RKO (cell line): ENCODE data around the gene COG7.
"Not testable (repeated sequence)": the region's sequence is repeated elsewhere in the genome, so short reads cannot be mapped to it uniquely, and the experiment has no call there.

Experiments used
- DNase-seq: peaks from one replicate; pipeline ENCODE4 v3.0.0-alpha.2; 2016; ENCODE audit warnings: low spot score

The COG7 gene

GRCh38 chr16:23469814-23470213 lies 16.8 kb upstream of the COG7 start:
- DNase-seq, result peak; percentile 16

GRCh38 chr16:23466162-23466885 lies 13.3 kb upstream of the COG7 start:
- peak; percentile 96 for DNase-seq

DNA sequence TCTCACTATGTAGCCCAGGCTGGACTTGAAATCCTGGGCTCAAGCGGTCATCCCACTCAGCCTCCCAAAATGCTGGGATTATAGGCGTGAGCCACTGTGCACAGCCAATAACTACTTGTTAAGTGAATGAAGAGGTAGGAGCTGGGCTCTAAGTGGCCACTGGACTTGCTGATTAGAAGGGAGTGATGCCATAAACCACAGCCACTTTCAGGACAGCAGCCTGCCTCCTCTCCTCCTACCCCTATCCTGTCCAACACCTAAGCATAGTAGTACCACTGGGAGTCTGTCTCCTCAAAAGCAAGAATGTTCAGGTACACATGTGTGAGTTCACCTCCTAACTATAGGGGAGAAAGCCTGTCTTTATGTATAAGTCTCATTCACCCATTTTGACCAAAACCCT lies 12.2 kb upstream of the COG7 start:
- no peak for DNase-seq

- no peak for DNase-seq
Observed at GRCh38 chr16:23464196-23464595, 11.2 kb upstream of the COG7 start.

DNA sequence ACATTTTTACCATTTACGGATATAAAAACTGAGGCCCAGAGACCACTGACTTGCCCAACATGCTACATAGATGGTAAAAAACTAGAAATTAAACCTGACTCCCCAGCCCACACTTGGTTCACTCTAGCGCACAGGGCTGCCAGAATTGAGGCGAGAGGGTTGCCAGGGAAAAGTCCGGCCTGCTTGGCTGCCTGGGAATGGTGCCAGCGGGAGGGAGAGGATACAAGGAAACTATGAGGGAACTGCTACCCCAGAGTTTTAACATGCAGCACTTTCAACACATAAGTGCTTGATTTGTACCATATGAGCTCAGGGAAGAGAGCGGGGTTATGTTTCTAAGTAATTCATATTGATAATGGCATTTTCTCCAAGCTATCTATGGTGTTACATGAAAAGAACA lies 10.0 kb upstream of the COG7 start:
- DNase-seq, result not testable (repeated sequence)

DNA sequence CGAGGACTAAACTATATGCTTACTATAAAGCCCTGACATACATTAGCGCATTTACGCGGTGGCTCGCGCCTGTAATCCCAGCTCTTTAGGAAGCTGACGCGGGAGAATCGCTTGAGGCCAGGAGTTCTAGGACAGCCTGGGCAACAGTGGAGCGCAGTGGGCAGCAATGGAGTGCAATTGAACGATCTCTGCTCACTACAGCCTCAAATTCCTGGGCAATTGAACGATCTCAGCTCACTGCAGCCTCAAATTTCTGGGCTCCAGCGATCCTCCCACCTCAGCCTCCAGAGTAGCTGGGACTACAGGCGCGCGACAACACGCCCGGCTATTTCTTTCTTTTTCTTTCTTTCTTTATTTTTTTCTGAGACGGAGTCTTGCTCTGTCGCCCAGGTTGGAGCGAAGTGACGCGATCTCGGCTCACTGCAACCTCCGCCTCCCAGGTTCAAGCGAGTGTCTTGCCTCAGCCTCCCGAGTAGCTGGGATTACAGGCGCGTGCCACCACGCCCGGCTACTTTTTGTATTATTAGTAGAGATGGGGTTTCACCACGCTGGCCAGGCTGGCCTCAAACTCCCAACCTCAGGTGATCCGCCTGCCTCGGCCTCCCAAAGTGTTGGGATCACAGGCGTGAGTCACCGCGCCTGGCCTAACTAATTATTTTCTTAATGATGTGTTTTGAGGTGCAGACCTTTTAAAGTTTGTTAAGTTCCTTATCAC lies 506 bp upstream of the COG7 start:
- DNase-seq, result no peak

GRCh38 chr16:23452221-23452571 lies 793 bp downstream of the COG7 start:
- no peak for DNase-seq

DNA sequence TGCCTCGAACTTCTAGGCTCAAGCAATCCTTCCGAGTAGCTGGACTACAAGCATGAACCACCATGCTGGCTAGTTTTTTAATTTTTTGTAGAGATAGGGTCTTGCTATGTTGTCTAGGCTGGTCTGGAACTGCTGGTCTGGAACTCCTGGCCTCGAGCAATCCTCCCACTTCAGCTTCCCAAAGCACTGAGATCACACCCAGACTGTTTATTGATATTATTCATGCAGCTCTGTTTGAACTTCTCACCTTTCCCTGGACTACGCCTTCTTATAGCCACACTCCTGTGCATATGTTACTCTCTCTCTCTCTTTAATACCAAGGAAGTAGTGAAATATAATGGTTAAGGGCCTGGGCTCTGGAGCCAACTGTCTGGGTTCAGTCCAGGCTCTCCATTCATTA lies 4.6 kb downstream of the COG7 start:
- no peak for DNase-seq

- DNase-seq, result not testable (repeated sequence)
Observed at GRCh38 chr16:23437542-23437941, 15.4 kb downstream of the COG7 start.

DNA sequence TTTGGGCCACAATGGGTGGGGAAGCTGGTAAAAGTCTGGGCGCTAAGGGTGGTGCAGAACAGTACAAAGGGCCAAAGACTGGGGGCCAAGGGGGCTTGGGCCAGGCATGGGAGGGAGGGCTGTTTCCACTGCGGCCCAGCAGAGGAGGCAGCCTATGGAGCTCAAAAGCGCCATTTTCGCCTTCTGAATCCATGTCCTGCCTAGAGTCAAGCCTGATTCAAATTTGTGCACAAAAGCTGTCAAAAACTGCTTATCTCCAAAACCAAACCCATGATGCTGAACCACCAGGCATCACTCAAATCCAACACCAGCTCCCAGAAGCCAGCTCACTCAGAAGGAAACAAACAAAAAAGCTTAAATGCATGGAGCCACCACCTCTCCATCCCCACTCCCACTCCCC lies 16.0 kb downstream of the COG7 start:
- DNase-seq, result no peak

GRCh38 chr16:23435500-23435899 lies 17.5 kb downstream of the COG7 start:
- DNase-seq, result peak; percentile 76

DNA sequence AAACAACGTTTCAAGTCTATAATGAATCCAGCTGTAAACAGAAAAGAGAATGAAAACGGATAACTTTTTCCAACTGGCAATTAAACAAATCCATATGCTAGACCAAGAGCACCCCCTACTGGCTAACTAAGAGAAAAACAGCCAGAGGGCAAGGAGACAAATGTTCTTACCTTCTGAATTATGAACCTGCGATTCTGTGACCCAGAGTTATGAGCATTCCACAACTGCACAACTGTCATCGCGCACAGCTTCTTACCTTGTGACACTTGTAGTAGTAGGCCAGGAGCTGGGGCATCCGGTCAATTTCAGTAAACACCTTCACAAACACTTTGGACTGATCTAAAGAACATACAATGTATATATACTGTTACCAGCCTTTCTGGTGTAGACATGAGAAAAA lies 18.6 kb downstream of the COG7 start:
- peak; percentile 73 for DNase-seq

DNA sequence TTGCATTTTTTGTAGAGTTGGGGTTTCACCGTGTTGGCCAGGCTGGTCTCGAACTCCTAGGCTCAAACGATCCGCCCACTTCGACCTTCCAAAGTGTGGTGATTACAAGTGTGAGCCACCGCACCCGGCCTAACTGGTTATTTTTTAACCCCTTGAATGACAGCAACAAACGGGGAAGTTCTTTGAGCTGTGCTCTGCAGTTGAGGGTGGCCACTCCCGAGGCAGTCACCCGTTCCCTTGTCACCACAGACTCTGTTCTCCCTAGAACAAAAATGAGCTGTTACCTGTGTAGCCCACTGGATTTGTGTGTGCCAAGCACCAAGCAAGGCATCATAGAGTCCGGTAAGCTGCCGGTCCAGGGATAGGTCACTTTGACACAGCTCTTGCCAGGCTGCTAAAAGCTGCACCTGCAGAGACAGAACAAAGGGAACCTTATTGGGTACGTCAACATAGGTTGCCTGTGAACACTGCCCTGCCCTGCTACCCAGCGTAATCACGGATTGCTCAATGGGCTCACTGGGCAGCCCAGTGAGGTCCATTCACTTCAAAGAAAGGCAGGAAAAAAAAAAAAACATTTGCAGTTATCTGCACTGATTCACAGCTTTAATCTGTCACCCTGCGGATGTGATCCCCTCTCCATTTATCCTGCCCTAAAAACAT lies 19.6 kb downstream of the COG7 start:
- DNase-seq, result no peak

DNA sequence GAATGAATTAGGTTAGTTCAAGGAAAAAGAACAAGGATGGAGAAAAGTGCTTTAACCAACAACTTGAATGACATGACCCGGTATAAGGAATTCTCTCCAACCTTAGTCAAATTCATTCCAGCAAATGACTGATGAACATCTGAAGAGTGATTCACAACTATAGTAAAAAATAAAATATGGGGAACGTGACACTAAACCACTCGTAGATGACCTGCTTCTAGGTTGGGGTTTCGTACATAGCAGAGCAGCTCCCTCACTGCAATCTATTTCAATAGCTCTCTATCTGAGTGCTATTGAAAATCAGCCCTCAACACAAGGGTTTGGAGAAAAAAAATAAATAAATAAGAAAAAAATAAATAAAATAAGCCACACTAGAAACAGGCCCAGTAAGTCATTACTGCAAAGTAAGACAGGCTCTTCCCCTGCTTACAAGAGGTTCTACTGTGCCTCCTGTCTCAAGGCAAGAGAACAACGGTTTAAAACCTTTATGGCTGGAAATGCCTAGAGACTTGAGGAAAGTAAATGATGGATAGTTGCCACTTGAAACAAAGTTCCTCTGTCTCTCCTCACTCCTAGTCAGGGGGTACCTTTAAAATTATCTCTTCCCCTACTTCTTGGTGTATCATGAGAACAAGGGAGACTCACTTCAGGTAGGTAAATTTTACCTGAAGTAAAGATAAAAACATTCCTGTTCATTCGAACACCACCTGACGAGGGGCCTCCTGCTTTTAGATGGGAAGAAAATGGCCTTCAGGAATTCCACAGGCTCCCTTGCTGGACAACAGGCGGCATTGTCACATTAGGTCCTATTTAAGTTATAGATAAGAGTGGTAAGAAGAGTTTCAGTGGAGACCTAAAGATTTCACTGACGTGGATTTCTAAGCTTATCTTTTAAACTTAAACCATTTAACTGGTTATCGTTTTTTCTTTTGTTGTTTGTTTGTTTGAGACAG lies 20.5 kb downstream of the COG7 start:
- DNase-seq, result no peak

GRCh38 chr16:23428351-23428750 lies 24.6 kb downstream of the COG7 start:
- no peak for DNase-seq

DNA sequence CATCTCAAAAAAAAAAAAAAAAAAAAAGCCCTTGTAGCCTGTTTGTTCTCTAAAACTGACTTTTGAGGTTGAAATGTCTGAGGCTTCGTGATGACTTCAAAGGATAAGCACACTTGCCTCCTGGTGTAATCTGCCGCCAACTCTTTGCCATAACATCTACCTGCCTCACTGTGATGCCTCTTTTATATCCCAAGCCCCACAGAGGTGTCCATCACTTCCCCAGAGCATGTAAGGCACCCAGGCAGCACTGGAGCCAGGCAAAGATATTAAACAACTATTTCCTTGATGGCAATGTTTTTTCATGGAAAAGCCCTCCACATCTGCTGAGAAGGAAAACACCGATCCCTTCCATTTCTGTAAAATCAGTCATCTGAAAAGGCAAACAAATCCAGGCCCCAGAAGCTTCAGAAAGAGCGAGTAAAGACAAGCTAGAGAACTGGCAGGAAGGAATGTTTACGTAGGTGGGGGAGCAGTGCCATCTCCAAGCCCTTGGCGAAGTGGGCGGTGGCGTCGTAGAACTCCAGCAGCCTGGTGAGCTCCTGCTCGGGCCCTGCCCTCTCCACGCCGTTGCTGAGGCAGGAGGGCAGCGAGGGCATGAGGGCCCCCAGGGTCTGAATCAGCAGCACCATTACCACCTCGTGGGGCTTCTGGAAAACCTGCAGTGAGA lies 28.6 kb downstream of the COG7 start:
- no peak for DNase-seq

DNA sequence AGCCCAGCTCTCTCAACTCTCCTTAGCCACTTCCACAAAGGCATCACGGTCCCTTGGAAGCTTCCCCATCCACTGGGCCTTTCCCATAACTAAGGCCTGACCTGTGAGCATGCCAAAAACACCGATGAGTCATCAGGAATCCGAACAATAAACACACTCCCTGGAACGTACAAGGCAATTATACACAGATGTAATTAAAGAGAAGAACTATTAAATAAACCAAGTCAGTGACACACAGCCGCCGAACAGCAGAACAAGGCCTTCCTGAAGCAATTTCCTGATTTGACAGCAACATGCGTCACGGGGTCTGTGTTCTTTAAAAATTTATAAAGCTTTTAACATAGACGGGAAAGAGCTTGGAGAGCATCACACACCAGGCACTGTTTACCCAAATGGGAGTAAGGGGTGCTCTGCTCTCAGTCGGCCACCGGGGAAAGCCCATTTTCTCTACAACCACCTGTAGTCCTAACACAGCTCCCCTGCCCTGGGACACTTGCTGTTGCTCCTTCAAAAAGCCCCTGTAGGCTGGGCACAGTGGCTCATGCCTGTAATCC lies 29.4 kb downstream of the COG7 start:
- DNase-seq, result peak; percentile 46

- no peak for DNase-seq
Observed at GRCh38 chr16:23420011-23420410, 33.0 kb downstream of the COG7 start.

GRCh38 chr16:23416816-23417215 lies 36.2 kb downstream of the COG7 start:
- DNase-seq, result no peak

GRCh38 chr16:23414731-23415130 lies 38.3 kb downstream of the COG7 start:
- DNase-seq, result no peak

DNA sequence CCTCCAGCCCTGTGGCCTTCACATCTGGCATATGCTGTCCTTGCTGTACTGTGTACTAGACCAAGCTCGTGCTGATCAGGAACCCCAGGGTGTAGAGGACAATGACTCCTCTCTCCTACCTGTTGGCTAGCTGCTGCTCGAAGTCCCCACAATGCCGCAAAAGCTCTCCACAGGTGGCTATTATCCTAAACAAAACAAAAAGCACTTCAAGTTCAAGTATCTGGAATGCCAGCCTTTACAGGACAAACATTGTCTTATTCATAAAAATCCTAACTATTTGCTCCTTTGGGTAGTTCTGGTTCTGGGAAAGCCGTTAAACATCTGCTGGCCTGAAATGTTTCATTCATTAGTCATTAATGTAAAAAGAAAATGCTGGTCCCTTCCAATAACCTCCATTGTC lies 42.8 kb downstream of the COG7 start:
- no peak for DNase-seq
